Gastrocnemius medialis (tissue), 4 donors: ENCODE measurements around the gene MAML1.

Experiments
- POLR2A ChIP-seq, 2 donors: fragments of 450-650 bp; IDR thresholded peaks; one replicate each; pipeline ENCODE4 v1.6.1; 2017; ENCODE audit warnings: antibody characterized with exemption in 2 of 2, mild to moderate bottlenecking in 2 of 2, moderate library complexity in 2 of 2
- TF ChIP-seq, protein P1 (sequence below), 5 experiments: fragments of 450-650 bp in 3 of 5; fragments of 200-600 bp in 2 of 5; sonication (generic) in 2 of 5; IDR thresholded peaks in 4 of 5; conservative IDR thresholded peaks in 1 of 5; 1 replicate in 4 of 5; 2 replicates in 1 of 5; pipeline ENCODE4 v1.5.1; 2016 to 2019; ENCODE audit warnings: antibody characterized with exemption in 5 of 5, mild to moderate bottlenecking in 3 of 5, moderate library complexity in 3 of 5

DNA sequence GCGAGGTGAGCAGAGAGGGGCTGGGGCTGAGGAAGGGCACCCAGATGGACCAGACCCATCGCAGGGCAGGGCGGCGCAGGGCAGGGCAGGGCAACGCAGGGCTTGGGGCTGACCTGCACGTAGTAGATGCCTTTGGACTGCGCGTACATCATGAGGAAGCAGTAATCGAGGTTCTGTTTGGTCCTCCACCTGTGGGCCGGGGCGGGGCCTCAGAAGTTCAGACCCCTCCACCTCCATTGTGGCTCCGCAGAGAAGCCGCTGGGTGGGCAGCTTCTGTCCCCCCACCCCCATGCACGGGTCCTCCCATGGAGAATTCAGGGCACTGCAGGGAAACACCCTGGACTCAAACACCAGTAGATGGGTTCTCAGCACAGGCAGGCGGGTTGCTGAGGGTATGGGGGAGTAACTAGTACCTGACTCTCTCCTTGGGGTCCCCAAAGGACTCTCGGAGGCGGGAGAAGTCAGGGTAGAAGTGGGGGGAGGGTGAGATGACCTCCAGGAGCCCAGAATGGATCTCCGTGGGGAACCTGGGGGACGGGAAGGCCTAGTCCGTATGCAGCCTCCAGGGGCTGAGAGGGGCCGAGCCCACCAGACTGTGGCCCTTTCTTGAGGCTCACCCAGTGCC lies 67.6 kb downstream of the MAML1 start:
- TF ChIP-seq POLR2A (IDR thresholded peaks at IDR 0.05), result no peak
- TF ChIP-seq, protein P1, sequence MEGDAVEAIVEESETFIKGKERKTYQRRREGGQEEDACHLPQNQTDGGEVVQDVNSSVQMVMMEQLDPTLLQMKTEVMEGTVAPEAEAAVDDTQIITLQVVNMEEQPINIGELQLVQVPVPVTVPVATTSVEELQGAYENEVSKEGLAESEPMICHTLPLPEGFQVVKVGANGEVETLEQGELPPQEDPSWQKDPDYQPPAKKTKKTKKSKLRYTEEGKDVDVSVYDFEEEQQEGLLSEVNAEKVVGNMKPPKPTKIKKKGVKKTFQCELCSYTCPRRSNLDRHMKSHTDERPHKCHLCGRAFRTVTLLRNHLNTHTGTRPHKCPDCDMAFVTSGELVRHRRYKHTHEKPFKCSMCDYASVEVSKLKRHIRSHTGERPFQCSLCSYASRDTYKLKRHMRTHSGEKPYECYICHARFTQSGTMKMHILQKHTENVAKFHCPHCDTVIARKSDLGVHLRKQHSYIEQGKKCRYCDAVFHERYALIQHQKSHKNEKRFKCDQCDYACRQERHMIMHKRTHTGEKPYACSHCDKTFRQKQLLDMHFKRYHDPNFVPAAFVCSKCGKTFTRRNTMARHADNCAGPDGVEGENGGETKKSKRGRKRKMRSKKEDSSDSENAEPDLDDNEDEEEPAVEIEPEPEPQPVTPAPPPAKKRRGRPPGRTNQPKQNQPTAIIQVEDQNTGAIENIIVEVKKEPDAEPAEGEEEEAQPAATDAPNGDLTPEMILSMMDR (IDR thresholded peaks at IDR 0.05 in 4 of 5, conservative IDR thresholded peaks at IDR 0.05 in 1 of 5), result no peak
